CD14-positive monocyte (primary cell): ENCODE results near the gene CCNY. TPM values are rescaled to one million over a fixed set of nuclear protein-coding genes. Genes with fewer than 3 reads are reported as not detected.

Experiments
- DNase-seq, 3 donors: peaks; one replicate each; pipeline ENCODE4 v3.0.0-alpha.2; 2011 to 2022
- H2AFZ ChIP-seq: 2 replicates; pipeline ENCODE4 v1.6.0; 2012; ENCODE audit warnings: mild to moderate bottlenecking, low read depth, low read length, inconsistent platforms; ENCODE audit not compliant: insufficient read depth, poor library complexity, severe bottlenecking
- H3K27ac ChIP-seq, 2 donors: 1 replicate in 1 of 2; 2 replicates in 1 of 2; pipeline ENCODE4 v1.5.1; 2012 to 2013; ENCODE audit warnings: low read length in 2 of 2, control low read depth in 1 of 2, inconsistent platforms in 1 of 2, low read depth in 1 of 2, mild to moderate bottlenecking in 1 of 2
- H3K27me3 ChIP-seq, 2 donors: one replicate each; pipeline versions ENCODE4 v1.6.0 to v1.6.1; 2011 to 2013; ENCODE audit warnings: low read length in 2 of 2; ENCODE audit not compliant: control insufficient read depth in 2 of 2, insufficient read depth in 2 of 2
- H3K36me3 ChIP-seq, 2 donors: replicated peaks in 1 of 2; 1 replicate in 1 of 2; 2 replicates in 1 of 2; pipeline versions ENCODE4 v1.5.1 to v1.6.1; 2012 to 2013; ENCODE audit warnings: low read length in 2 of 2, control low read depth in 1 of 2, inconsistent platforms in 1 of 2, mild to moderate bottlenecking in 1 of 2; ENCODE audit not compliant: insufficient read depth in 2 of 2, control insufficient read depth in 1 of 2
- H3K4me1 ChIP-seq, 2 donors: 1 replicate in 1 of 2; 2 replicates in 1 of 2; pipeline versions ENCODE4 v1.5.1 to v1.6.1; 2012 to 2013; ENCODE audit warnings: low read length in 2 of 2, control low read depth in 1 of 2, inconsistent platforms in 1 of 2, mild to moderate bottlenecking in 1 of 2, moderate library complexity in 1 of 2; ENCODE audit not compliant: insufficient read depth in 2 of 2, control insufficient read depth in 1 of 2
- H3K4me2 ChIP-seq: replicated peaks from 2 replicates; pipeline ENCODE3; 2012; ENCODE audit warnings: low read length, moderate library complexity, mild to moderate bottlenecking; ENCODE audit not compliant: poor library complexity, severe bottlenecking; ENCODE audit errors: extremely low read depth
- H3K4me3 ChIP-seq, 3 experiments: fragments of 200-600 bp in 1 of 3; sonication (generic) in 1 of 3; replicated peaks in 1 of 3; 1 replicate in 2 of 3; 2 replicates in 1 of 3; pipeline ENCODE4 v1.5.1; 2011 to 2013; ENCODE audit warnings: low read length in 3 of 3, mild to moderate bottlenecking in 3 of 3, control low read depth in 2 of 3, low read depth in 2 of 3, inconsistent platforms in 1 of 3, moderate library complexity in 1 of 3
- H3K79me2 ChIP-seq: 2 replicates; pipeline ENCODE4 v1.6.0; 2012; ENCODE audit warnings: mild to moderate bottlenecking, control low read depth, inconsistent platforms, low read length, moderate library complexity; ENCODE audit not compliant: insufficient read depth
- H3K9ac ChIP-seq: 2 replicates; pipeline ENCODE4 v1.6.0; 2017; ENCODE audit warnings: low read length, mild to moderate bottlenecking; ENCODE audit not compliant: insufficient read depth, poor library complexity, severe bottlenecking
- H3K9me3 ChIP-seq, 2 donors: replicated peaks in 1 of 2; 1 replicate in 1 of 2; 2 replicates in 1 of 2; pipeline versions ENCODE4 v1.5.1 to v1.6.1; 2012 to 2013; ENCODE audit warnings: low read length in 2 of 2, control low read depth in 1 of 2; ENCODE audit not compliant: control insufficient read depth in 1 of 2, insufficient read depth in 1 of 2
- H4K20me1 ChIP-seq: 2 replicates; pipeline ENCODE4 v1.6.0; 2012; ENCODE audit warnings: mild to moderate bottlenecking, low read length, control low read depth, moderate library complexity; ENCODE audit not compliant: insufficient read depth
- H3K27ac Mint-ChIP-seq, 7 donors: one replicate each; pipeline ENCODE4 v1.8.0; 2020; ENCODE audit warnings: mild to moderate bottlenecking in 7 of 7, mixed read lengths in 7 of 7, moderate library complexity in 6 of 7, inconsistent platforms in 2 of 7
- H3K27me3 Mint-ChIP-seq, 3 donors: one replicate each; pipeline ENCODE4 v1.8.0; 2021 to 2022; ENCODE audit warnings: low read depth in 3 of 3, mild to moderate bottlenecking in 3 of 3, mixed read lengths in 3 of 3, moderate library complexity in 3 of 3, inconsistent platforms in 1 of 3
- H3K36me3 Mint-ChIP-seq, 2 donors: one replicate each; pipeline ENCODE4 v1.8.0; 2020; ENCODE audit warnings: mixed read lengths in 2 of 2, inconsistent platforms in 1 of 2, mild to moderate bottlenecking in 1 of 2
- H3K4me1 Mint-ChIP-seq: one replicate; pipeline ENCODE4 v1.8.0; 2020; ENCODE audit warnings: mild to moderate bottlenecking, mixed read lengths
- H3K4me3 Mint-ChIP-seq, 2 donors: one replicate each; pipeline ENCODE4 v1.8.0; 2020; ENCODE audit warnings: mild to moderate bottlenecking in 2 of 2, mixed read lengths in 2 of 2, moderate library complexity in 1 of 2
- H3K9me3 Mint-ChIP-seq, 7 donors: one replicate each; pipeline ENCODE4 v1.8.0; 2020 to 2022; ENCODE audit warnings: mixed read lengths in 7 of 7, mild to moderate bottlenecking in 6 of 7, moderate library complexity in 6 of 7, inconsistent platforms in 2 of 7
- WGBS: methylation state at CpG from one replicate; pipeline ENCODE4 v1.1.5; 2013; ENCODE audit warnings: missing lambda C conversion rate; ENCODE audit not compliant: insufficient coverage; 5-methylcytosine and 5-hydroxymethylcytosine counted together
- intact Hi-C, 2 donors: fragments of 100-400 bp; cut with micrococcal nuclease; formaldehyde crosslinking; loops; one replicate each; pipeline versions ENCODE4 v1.15.0 to v1.15.1; 2023
- polyA plus RNA-seq, 3 donors: library from polyadenylated mRNA; depleted of rRNA in 1 of 3; unstranded in 2 of 3; stranded (reverse) in 1 of 3; fragments of 300-500 nt in 2 of 3; fragments of >200 nt in 1 of 3; fragmentation: Illumina TruSeq in 2 of 3; gene quantifications; 1 replicate in 2 of 3; 2 replicates in 1 of 3; pipeline ENCODE4 v1.2.3, GENCODE V29; 2012 to 2021
- TF ChIP-seq, protein P1 (sequence below): fragments of 200-600 bp; IDR thresholded peaks from one replicate; pipeline ENCODE4 v1.8.0; 2022; ENCODE audit warnings: antibody characterized with exemption, mild to moderate bottlenecking

CCNY gene
- polyA plus RNA-seq, 3 donors: 39.9 to 116 (median 64.8) TPM

DNA sequence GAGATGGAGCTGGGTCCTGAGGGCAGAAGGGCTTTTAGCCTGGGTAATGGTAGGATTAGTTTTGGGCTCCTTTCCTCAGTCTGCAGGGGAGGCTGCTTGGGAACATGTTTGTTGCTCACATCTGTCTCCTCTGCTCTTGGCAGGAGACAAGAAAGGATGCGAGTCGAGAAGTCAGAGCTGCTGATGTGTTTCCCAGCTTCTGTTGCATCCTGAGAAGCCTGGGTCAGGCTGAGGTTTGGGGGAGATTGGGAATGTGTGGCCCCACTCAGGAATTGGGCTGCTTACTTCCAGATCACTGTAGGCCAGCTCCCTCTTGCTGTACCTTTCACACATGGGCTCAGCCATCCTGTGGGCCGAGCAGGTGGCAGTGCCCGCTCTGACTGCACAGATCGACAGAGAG is 79.2 kb downstream of the CCNY start:
- H3K36me3 Mint-ChIP-seq: peaks cover 3 to 9% of the 10 kb centered on the region in 2 donors
- peaks cover 16 to 36% of the 10 kb centered on the region in 2 donors for H3K4me1 ChIP-seq
- no peaks in the 10 kb centered on the region for H3K9me3 Mint-ChIP-seq
- no peaks in the 10 kb centered on the region for H3K27me3 ChIP-seq
- H3K4me3 Mint-ChIP-seq: no peak overlapping the region
- DNase-seq: no peak
- WGBS: no CpG with 5 or more reads among the region's 5 CpGs
- peak overlapping the region in 1 of 2 donors; percentile 43 for H3K27ac ChIP-seq
- H3K27me3 Mint-ChIP-seq: no peaks in the 10 kb centered on the region
- no peaks in the 10 kb centered on the region for H3K9me3 ChIP-seq
- TF ChIP-seq, protein P1, sequence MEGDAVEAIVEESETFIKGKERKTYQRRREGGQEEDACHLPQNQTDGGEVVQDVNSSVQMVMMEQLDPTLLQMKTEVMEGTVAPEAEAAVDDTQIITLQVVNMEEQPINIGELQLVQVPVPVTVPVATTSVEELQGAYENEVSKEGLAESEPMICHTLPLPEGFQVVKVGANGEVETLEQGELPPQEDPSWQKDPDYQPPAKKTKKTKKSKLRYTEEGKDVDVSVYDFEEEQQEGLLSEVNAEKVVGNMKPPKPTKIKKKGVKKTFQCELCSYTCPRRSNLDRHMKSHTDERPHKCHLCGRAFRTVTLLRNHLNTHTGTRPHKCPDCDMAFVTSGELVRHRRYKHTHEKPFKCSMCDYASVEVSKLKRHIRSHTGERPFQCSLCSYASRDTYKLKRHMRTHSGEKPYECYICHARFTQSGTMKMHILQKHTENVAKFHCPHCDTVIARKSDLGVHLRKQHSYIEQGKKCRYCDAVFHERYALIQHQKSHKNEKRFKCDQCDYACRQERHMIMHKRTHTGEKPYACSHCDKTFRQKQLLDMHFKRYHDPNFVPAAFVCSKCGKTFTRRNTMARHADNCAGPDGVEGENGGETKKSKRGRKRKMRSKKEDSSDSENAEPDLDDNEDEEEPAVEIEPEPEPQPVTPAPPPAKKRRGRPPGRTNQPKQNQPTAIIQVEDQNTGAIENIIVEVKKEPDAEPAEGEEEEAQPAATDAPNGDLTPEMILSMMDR: no peak
- no peak overlapping the region for H2AFZ ChIP-seq
- H3K79me2 ChIP-seq: peaks cover 95% of the 10 kb centered on the region
- no peak overlapping the region for H3K4me2 ChIP-seq
- no peak overlapping the region for H3K9ac ChIP-seq
- H3K4me1 Mint-ChIP-seq: peaks cover 27% of the 10 kb centered on the region
- intact Hi-C loops: no loop called here
- peaks cover 100% of the 10 kb centered on the region for H4K20me1 ChIP-seq
- no peak overlapping the region for H3K4me3 ChIP-seq
- no peaks in the 10 kb centered on the region for H3K36me3 ChIP-seq
- peak overlapping the region in 5 of 7 donors; percentile 2 to 66 (median 17) for H3K27ac Mint-ChIP-seq

DNA sequence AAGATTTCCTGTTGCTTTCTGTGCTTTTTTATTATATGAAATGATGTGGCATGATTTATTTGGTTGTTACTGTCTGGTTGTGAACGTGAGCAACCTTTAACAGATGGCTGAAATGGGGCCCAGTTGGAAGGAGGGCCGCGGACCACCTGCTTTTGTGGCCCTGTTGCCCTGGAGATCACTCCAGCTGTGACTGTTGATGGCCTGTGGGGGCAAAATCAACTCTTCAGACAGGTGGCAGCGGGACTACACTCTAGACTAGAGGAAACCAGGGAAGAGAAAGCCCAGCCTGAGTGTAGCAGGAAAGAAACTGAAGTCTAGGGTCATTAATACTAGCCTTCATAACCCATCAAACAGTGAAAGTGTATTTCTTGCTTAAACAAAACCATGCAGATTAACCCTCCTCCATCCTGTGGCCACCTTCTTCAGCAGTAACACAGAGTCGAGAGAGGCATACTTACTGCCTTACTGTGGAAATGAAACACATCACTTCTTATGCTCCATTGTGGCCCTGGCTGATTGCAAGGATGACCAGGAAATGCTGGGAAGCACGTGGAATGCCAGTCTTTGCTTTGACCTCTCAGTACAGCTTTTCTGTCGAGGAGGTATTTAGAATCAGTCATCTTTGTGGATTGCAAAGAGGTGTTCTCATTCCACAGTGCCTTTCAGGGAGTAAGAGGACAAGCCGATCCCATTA is 80.5 kb downstream of the CCNY start:
- no peak overlapping the region for H3K4me3 Mint-ChIP-seq
- Histone ChIP-seq H3K27me3 (no peaks in the 10 kb centered on the region), H3K9me3 (no peaks in the 10 kb centered on the region), H3K4me1 (peaks cover 12 to 28% of the 10 kb centered on the region in 2 donors), H3K36me3 (no peaks in the 10 kb centered on the region), H3K27ac (peak overlapping the region in 1 of 2 donors; percentile 33), H3K9ac (no peak overlapping the region), H3K4me2 (no peak overlapping the region), H2AFZ (no peak overlapping the region), H3K4me3 (no peak overlapping the region), H3K79me2 (peaks cover 95% of the 10 kb centered on the region), H4K20me1 (peaks cover 100% of the 10 kb centered on the region)
- DNase-seq: no peak
- WGBS: 75% methylated on average over 5 of the region's 8 CpGs
- intact Hi-C loops: no loop called here
- H3K27me3 Mint-ChIP-seq: no peaks in the 10 kb centered on the region
- peaks cover 2 to 10% of the 10 kb centered on the region in 2 donors for H3K36me3 Mint-ChIP-seq
- H3K4me1 Mint-ChIP-seq: peaks cover 33% of the 10 kb centered on the region
- H3K27ac Mint-ChIP-seq: peak overlapping the region in 5 of 7 donors; percentile 9 to 48 (median 21)
- H3K9me3 Mint-ChIP-seq: no peaks in the 10 kb centered on the region
- TF ChIP-seq, protein P1: no peak
